CD4-positive, alpha-beta memory T cell (primary cell): Measurements from ENCODE around the gene SPEN. TPM values are rescaled to one million over a fixed set of nuclear protein-coding genes. Genes with fewer than 3 reads are reported as not detected.

ENCODE experiments used
- CTCF ChIA-PET: fragments of 350-600 bp; sonication (Branson Sonifier 250); formaldehyde crosslinking; loops from one replicate; lab custom pipeline; 2021; ENCODE audit warnings: inconsistent platforms; ENCODE audit not compliant: partially characterized antibody; lab: Charles Lee
- POLR2A ChIA-PET: fragments of 350-600 bp; sonication (Branson Sonifier 250); formaldehyde crosslinking; loops from one replicate; lab custom pipeline; 2021; ENCODE audit not compliant: partially characterized antibody; lab: Charles Lee
- DNase-seq, 5 donors: peaks; one replicate each; pipeline versions ENCODE4 v3.0.0 to v3.0.0-alpha.2; 2020 to 2022; ENCODE audit warnings: mixed read lengths in 1 of 5
- H3K27ac ChIP-seq: one replicate; pipeline ENCODE4 v1.7.0; 2013; ENCODE audit warnings: low read depth, low read length
- H3K27me3 ChIP-seq: 2 replicates; pipeline ENCODE4 v1.7.0; 2013; ENCODE audit warnings: mild to moderate bottlenecking, low read length, moderate library complexity; ENCODE audit not compliant: insufficient read depth
- H3K36me3 ChIP-seq: 2 replicates; pipeline ENCODE4 v1.7.0; 2013; ENCODE audit warnings: mild to moderate bottlenecking, low read length, moderate library complexity; ENCODE audit not compliant: insufficient read depth
- H3K4me1 ChIP-seq: 2 replicates; pipeline ENCODE4 v1.7.0; 2013; ENCODE audit warnings: mild to moderate bottlenecking, low read length, moderate library complexity; ENCODE audit not compliant: insufficient read depth
- H3K4me3 ChIP-seq, 2 donors: one replicate each; pipeline ENCODE4 v1.7.0; 2013; ENCODE audit warnings: low read length in 2 of 2, mild to moderate bottlenecking in 1 of 2
- H3K9me3 ChIP-seq, 2 donors: one replicate each; pipeline ENCODE4 v1.7.0; 2013; ENCODE audit warnings: low read length in 2 of 2, control low read depth in 1 of 2; ENCODE audit not compliant: control insufficient read depth in 1 of 2
- H3K27ac Mint-ChIP-seq, 7 donors: one replicate each; pipeline ENCODE4 v1.8.0; 2020 to 2021; ENCODE audit warnings: mixed read lengths in 7 of 7, mild to moderate bottlenecking in 6 of 7, inconsistent platforms in 3 of 7, moderate library complexity in 3 of 7
- H3K27me3 Mint-ChIP-seq, 2 donors: one replicate each; pipeline ENCODE4 v1.8.0; 2020 to 2021; ENCODE audit warnings: mixed read lengths in 2 of 2
- H3K36me3 Mint-ChIP-seq, 2 donors: one replicate each; pipeline ENCODE4 v1.8.0; 2020 to 2021; ENCODE audit warnings: mixed read lengths in 2 of 2, inconsistent platforms in 1 of 2, mild to moderate bottlenecking in 1 of 2
- H3K4me1 Mint-ChIP-seq, 4 donors: one replicate each; pipeline ENCODE4 v1.8.0; 2020 to 2021; ENCODE audit warnings: mixed read lengths in 4 of 4, mild to moderate bottlenecking in 1 of 4
- H3K4me3 Mint-ChIP-seq, 8 donors: one replicate each; pipeline ENCODE4 v1.8.0; 2020 to 2021; ENCODE audit warnings: mixed read lengths in 8 of 8, mild to moderate bottlenecking in 7 of 8, moderate library complexity in 6 of 8, inconsistent platforms in 3 of 8
- H3K9me3 Mint-ChIP-seq, 8 donors: one replicate each; pipeline ENCODE4 v1.8.0; 2020 to 2021; ENCODE audit warnings: mixed read lengths in 8 of 8, mild to moderate bottlenecking in 5 of 8, inconsistent platforms in 3 of 8, moderate library complexity in 1 of 8
- intact Hi-C: fragments of 100-400 bp; cut with micrococcal nuclease; formaldehyde crosslinking; loops from one replicate; pipeline ENCODE4 v1.15.1; 2023
- polyA plus RNA-seq, 2 donors: library from polyadenylated mRNA; unstranded; fragments of 300-500 nt; fragmentation: Illumina TruSeq; gene quantifications; one replicate each; pipeline ENCODE4 v1.2.3, GENCODE V29; 2021
- total RNA-seq, 2 experiments: library from RNA; stranded (reverse); gene quantifications; one replicate each; pipeline ENCODE4 v1.2.3, GENCODE V29; 2021

SPEN gene
- total and polyA plus RNA-seq, 4 experiments from 2014 or later, result 2.4 to 87.8 (median 62.4) TPM

GRCh38 chr1:15963968-15964648, 116.6 kb downstream of the SPEN start:
- peaks cover 54% of the 10 kb centered on the region for H3K4me1 ChIP-seq
- POLR2A ChIA-PET, result interaction anchor here (0.7 to 1.8 kb wide), 2 partner anchors 8 to 12 kb away, joined by 3 to 10 read pairs; partner anchors contain the start of gene ZBTB17
- Mint-ChIP-seq H3K9me3 (no peaks in the 10 kb centered on the region), H3K4me3 (peak overlapping the region; percentile 9 to 86 (median 70)), H3K36me3 (peaks cover 10 to 18% of the 10 kb centered on the region in 2 donors), H3K27ac (peak overlapping the region; percentile 70 to 88 (median 83)), H3K27me3 (no peaks in the 10 kb centered on the region), H3K4me1 (peaks cover 46 to 83% (median 62%) of the 10 kb centered on the region in 4 donors)
- CTCF ChIA-PET, result interaction anchor here (1.0 to 2.5 kb wide), 2 partner anchors 12 to 44 kb away, joined by 3 to 10 read pairs; partner anchors contain the start of gene ZBTB17
- peaks cover 8% of the 10 kb centered on the region for H3K36me3 ChIP-seq
- intact Hi-C loops, result no loop called here
- H3K27ac ChIP-seq, result peak overlapping the region; percentile 10
- DNase-seq, result no peak
- no peak overlapping the region for H3K4me3 ChIP-seq
- H3K27me3 ChIP-seq, result no peaks in the 10 kb centered on the region
- no peaks in the 10 kb centered on the region for H3K9me3 ChIP-seq

- H3K4me3 Mint-ChIP-seq, result peak overlapping the region; percentile 17 to 91 (median 82)
- peaks cover 17 to 23% of the 10 kb centered on the region in 2 donors for H3K36me3 Mint-ChIP-seq
- Histone ChIP-seq H3K4me3 (no peak overlapping the region), H3K36me3 (peaks cover 15% of the 10 kb centered on the region), H3K27me3 (no peaks in the 10 kb centered on the region), H3K27ac (peak overlapping the region; percentile 32), H3K9me3 (no peaks in the 10 kb centered on the region), H3K4me1 (peaks cover 47% of the 10 kb centered on the region)
- H3K9me3 Mint-ChIP-seq, result no peaks in the 10 kb centered on the region
- peaks cover 42 to 74% (median 59%) of the 10 kb centered on the region in 4 donors for H3K4me1 Mint-ChIP-seq
- DNase-seq, result no peak
- peak overlapping the region; percentile 65 to 93 (median 89) for H3K27ac Mint-ChIP-seq
- CTCF ChIA-PET, result interaction anchor here (1.0 to 2.5 kb wide), 2 partner anchors 11 kb away, joined by 3 to 10 read pairs; partner anchors contain the start of gene ZBTB17
- no peaks in the 10 kb centered on the region for H3K27me3 Mint-ChIP-seq
- POLR2A ChIA-PET, result interaction anchor here (0.6 to 1.4 kb wide), 3 partner anchors 9 to 55 kb away, joined by 3 to 4 read pairs (median 3); partner anchors contain the start of gene ZBTB17
- intact Hi-C loops, result no loop called here
These were observed 117.8 kb downstream of the SPEN start for GRCh38 chr1:15965228-15965767.

- Histone ChIP-seq H3K27ac (peak overlapping the region; percentile 32), H3K27me3 (no peaks in the 10 kb centered on the region), H3K4me1 (peaks cover 47% of the 10 kb centered on the region), H3K36me3 (peaks cover 15% of the 10 kb centered on the region), H3K9me3 (no peaks in the 10 kb centered on the region), H3K4me3 (peak overlapping the region; percentile 28 to 43)
- Mint-ChIP-seq H3K4me3 (peak overlapping the region; percentile 60 to 91 (median 82)), H3K27me3 (no peaks in the 10 kb centered on the region), H3K9me3 (no peaks in the 10 kb centered on the region), H3K36me3 (peaks cover 20 to 29% of the 10 kb centered on the region in 2 donors), H3K27ac (peak overlapping the region; percentile 65 to 93 (median 89)), H3K4me1 (peaks cover 41 to 66% (median 51%) of the 10 kb centered on the region in 4 donors)
- ChIA-PET POLR2A (interaction anchor here (1.0 to 1.4 kb wide), 2 partner anchors 10 kb away, joined by 3 to 4 read pairs; partner anchors contain the start of gene ZBTB17), CTCF (interaction anchor here (1.0 kb wide), 1 partner anchor 10 kb away, joined by 3 read pairs; the partner anchor contains the start of gene ZBTB17)
- DNase-seq, result peak in 4 of 5 donors; percentile 22 to 79 (median 36)
- intact Hi-C loops, result no loop called here
These were observed 118.8 kb downstream of the SPEN start for GRCh38 chr1:15966081-15966955.

GRCh38 chr1:15966956-15967344, 119.4 kb downstream of the SPEN start:
- Histone ChIP-seq H3K4me1 (peaks cover 52% of the 10 kb centered on the region), H3K27me3 (no peaks in the 10 kb centered on the region), H3K27ac (no peak overlapping the region), H3K36me3 (peaks cover 19% of the 10 kb centered on the region), H3K9me3 (no peaks in the 10 kb centered on the region), H3K4me3 (no peak overlapping the region)
- CTCF ChIA-PET, result no interaction called here
- H3K27me3 Mint-ChIP-seq, result no peaks in the 10 kb centered on the region
- no peaks in the 10 kb centered on the region for H3K9me3 Mint-ChIP-seq
- H3K27ac Mint-ChIP-seq, result peak overlapping the region in 5 of 7 donors; percentile 55 to 83 (median 70)
- POLR2A ChIA-PET, result no interaction called here
- peak overlapping the region in 6 of 8 donors; percentile 7 to 56 (median 38) for H3K4me3 Mint-ChIP-seq
- peaks cover 42 to 63% (median 52%) of the 10 kb centered on the region in 4 donors for H3K4me1 Mint-ChIP-seq
- no peak for DNase-seq
- intact Hi-C loops, result no loop called here
- H3K36me3 Mint-ChIP-seq, result peaks cover 19 to 32% of the 10 kb centered on the region in 2 donors

GRCh38 chr1:15968172-15968571, 120.7 kb downstream of the SPEN start:
- no peaks in the 10 kb centered on the region for H3K27me3 ChIP-seq
- ChIA-PET POLR2A (no interaction called here), CTCF (no interaction called here)
- Mint-ChIP-seq H3K27me3 (no peaks in the 10 kb centered on the region), H3K4me1 (peaks cover 43 to 64% (median 53%) of the 10 kb centered on the region in 4 donors), H3K27ac (peak overlapping the region in 4 of 7 donors; percentile 36 to 48 (median 42)), H3K36me3 (peaks cover 30 to 42% of the 10 kb centered on the region in 2 donors), H3K4me3 (no peak overlapping the region), H3K9me3 (no peaks in the 10 kb centered on the region)
- no peaks in the 10 kb centered on the region for H3K9me3 ChIP-seq
- H3K4me3 ChIP-seq, result no peak overlapping the region
- H3K4me1 ChIP-seq, result peaks cover 51% of the 10 kb centered on the region
- DNase-seq, result no peak
- H3K27ac ChIP-seq, result no peak overlapping the region
- intact Hi-C loops, result no loop called here
- peaks cover 28% of the 10 kb centered on the region for H3K36me3 ChIP-seq

GRCh38 chr1:15969321-15969880, 121.9 kb downstream of the SPEN start:
- POLR2A ChIA-PET, result no interaction called here
- DNase-seq, result no peak
- Mint-ChIP-seq H3K27ac (peak overlapping the region in 2 of 7 donors; percentile 17 to 24), H3K9me3 (no peaks in the 10 kb centered on the region), H3K27me3 (no peaks in the 10 kb centered on the region), H3K4me3 (no peak overlapping the region), H3K4me1 (peaks cover 42 to 60% (median 52%) of the 10 kb centered on the region in 4 donors), H3K36me3 (peaks cover 35 to 48% of the 10 kb centered on the region in 2 donors)
- Histone ChIP-seq H3K36me3 (peaks cover 28% of the 10 kb centered on the region), H3K4me1 (peaks cover 42% of the 10 kb centered on the region), H3K27me3 (no peaks in the 10 kb centered on the region), H3K9me3 (no peaks in the 10 kb centered on the region), H3K4me3 (no peak overlapping the region), H3K27ac (no peak overlapping the region)
- CTCF ChIA-PET, result no interaction called here
- intact Hi-C loops, result no loop called here
